Activated CD8-positive, alpha-beta memory T cell treated with anti-CD3 and anti-CD28 coated beads for 36 hours (primary cell): ENCODE measurements around the gene SRSF3. TPM values are rescaled to one million over a fixed set of nuclear protein-coding genes. Genes with fewer than 3 reads are reported as not detected.
"Not testable (repeated sequence)": the region's sequence is repeated elsewhere in the genome, so short reads cannot be mapped to it uniquely, and the experiment has no call there.

Experiments used
- CTCF ChIA-PET: fragments of 350-600 bp; sonication (Branson Sonifier 250); formaldehyde crosslinking; loops from one replicate; lab custom pipeline; 2021; ENCODE audit warnings: antibody characterized with exemption; lab: Charles Lee
- POLR2A ChIA-PET: fragments of 350-600 bp; sonication (Branson Sonifier 250); formaldehyde crosslinking; loops from one replicate; lab custom pipeline; 2021; ENCODE audit warnings: antibody characterized with exemption; lab: Charles Lee
- total RNA-seq, 2 experiments: library from RNA; stranded (reverse); gene quantifications; one replicate each; pipeline ENCODE4 v1.2.3, GENCODE V29; 2021

The SRSF3 gene
- total RNA-seq, 2 experiments from 2014 or later = 546 to 553 TPM

DNA sequence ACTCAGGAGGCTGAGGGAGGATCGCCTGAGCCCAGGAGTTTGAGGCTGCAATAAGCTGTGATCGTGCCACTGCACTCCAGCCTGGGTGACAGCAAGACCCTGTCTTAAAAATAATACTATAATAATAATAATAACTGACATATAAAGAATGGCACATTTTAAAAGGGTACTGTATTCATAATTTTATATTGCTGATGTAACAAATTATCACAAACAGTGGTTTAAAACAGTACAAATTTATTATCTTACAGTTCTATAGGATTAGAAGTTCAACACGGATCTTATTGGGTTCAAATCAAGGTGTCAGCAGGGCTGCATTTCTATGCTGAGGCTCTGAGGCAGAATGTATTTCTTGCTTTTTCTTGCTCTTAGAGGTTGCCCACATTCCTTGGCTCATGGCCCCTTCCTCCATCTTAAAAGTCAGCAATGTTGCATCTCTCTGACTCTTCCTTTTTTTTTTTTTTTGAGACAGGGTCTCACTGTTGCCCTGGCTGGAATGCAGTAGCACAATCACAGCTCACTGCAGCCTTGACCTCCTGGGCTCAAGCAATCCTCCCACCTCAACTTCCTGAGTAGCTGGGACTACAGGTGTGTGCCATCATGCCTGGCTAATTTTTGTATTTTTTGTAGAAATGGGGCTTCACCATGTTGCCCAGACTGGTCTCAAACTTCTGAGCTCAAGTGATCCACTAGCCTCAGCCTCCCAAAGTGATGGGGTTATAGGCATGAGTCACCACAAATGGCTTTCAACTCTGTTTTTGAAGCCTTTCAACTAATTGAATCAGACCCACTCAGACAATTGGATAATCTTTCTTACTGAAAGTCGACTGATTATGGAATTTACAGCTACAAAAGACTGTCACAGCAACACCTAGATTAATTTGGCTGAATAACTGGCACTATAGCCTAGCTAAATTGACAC lies 22.8 kb upstream of the SRSF3 start:
- CTCF ChIA-PET = interaction anchor here (0.8 kb wide), 1 partner anchor 19 kb away, joined by 5 read pairs; no protein-coding TSS in a partner anchor

DNA sequence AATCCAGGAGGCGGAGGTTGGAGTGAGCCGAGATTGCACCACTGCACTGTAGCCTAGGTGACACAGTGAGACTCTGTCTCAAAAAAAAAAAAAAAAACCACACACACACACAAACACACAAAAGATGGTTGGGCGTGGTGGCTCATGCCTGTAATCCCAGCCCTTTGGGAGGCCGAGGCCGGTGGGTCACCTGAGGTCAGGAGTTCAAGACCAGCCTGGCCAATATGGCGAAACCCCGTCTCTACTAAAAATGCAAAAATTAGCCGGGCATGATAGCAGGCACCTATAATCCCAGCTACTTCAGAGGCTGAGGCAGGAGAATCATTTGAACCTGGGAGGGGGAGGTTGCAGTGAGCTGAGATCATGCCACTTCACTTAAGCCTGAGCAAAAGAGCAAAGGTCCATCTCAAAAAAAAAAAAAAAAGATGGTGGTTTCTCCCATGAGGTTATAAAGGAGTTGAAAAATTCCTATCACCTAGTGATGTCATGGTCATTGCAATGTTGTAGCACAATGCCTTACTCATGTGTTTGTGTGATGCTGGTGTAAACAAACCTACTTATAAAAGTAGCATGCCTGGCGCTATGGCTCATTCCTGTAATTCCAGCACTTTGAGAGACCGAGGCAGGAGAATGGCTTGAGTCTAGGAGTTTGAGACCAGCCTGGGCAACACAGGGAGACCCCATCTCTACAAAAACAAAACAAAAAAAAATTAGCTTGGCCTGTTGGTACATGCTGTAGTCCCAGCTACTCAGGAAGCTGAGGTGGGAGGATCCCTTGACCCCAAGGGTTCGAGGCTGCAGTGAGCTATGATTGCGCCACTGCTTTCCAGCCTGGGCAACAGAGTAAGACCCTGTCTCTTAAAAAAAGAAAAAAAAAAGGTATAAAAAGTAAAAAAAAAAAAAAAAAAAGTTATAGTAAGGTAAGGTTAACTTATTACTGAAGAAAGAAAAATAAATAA lies 21.5 kb upstream of the SRSF3 start:
- POLR2A ChIA-PET = interaction anchor here (0.7 kb wide), 1 partner anchor 9 kb away, joined by 4 read pairs; no protein-coding TSS in a partner anchor
- CTCF ChIA-PET = interaction anchor here (0.6 to 0.8 kb wide), 2 partner anchors 20 to 313 kb away, joined by 4 to 5 read pairs; partner anchors contain the start of gene C6orf89

More for the DNA sequence above, 22.8 kb upstream of the SRSF3 start:
- POLR2A ChIA-PET = no interaction called here

DNA sequence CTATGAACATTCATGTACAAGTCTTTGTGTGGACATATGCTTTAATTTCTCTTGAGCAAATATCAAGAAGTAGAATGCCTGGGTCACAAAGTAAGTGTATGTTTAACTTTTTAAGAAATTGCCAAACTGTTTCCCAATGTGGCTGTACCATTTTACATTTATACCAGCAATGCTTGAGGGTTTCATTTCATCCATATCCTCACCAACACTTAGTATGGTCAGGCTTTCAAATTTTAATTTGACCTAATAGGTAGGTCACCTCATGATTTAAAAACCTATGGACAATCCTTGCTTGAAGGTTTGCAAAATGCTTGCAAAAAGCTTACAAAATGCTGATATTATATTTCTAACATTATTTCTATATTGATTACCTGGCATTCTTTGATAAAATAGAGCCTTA lies 19.5 kb upstream of the SRSF3 start:
- ChIA-PET POLR2A (no interaction called here), CTCF (interaction anchor here (0.6 kb wide), 1 partner anchor 120 kb away, joined by 3 read pairs; no protein-coding TSS in a partner anchor)

DNA sequence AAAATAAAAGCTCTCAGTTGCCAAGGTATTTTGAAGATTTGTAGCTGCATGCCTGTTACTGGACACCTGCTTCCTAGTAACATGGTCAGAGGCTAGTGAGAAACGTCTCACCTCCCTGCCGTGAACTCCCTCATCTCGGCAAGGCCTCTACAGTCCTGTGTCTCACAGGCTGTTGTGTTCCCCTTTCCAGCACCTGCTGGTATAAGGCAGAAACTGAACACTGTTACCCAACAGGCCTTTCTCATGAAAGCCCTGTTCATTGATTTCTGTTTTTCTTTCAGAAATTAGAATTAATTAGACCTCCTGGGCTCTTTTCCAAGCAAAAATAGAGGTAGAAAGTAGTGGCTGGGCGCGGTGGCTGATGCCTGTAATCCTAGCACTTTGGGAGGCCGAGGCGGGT lies 17.6 kb upstream of the SRSF3 start:
- CTCF ChIA-PET = no interaction called here

DNA sequence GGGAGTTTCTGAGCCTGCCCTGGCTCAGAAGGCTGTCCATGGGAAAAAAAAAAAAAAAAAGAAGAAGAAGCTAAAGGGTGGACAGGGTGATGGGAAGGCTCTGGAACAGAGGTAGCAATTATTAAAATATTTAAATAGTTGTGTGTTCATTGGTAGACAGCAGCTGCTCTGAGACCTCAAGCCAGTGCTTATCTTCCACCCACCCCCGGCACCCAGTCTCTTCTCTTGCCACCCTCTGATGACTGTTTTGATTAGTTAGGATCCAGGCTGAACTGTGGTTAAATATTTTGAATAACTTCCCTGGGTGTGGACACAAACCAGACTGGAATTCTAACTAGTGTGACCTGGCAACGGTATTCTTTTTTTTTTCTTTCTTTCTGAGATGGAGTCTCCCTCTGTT lies 16.9 kb upstream of the SRSF3 start:
- CTCF ChIA-PET = no interaction called here
- POLR2A ChIA-PET = no interaction called here

More for the DNA sequence above, 17.6 kb upstream of the SRSF3 start:
- POLR2A ChIA-PET = no interaction called here

DNA sequence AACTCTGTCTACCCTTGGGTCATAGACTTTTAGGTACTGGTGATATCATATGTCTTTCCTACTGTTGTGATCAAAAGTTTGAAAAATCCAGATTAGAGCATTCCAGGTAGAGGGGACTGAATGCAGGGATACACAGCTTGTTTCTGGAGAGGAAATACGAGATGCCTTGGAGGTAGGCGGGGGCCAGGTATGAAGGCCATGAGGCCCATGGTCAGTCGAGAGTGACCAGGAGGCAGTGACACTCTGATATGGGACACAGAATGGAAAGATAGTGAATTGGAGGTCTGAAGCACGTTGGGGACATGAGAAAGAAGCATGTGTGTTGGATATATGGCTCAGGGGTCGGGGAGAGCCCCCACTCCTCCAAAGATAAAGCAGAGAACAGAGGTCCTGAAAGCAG lies 16.1 kb upstream of the SRSF3 start:
- POLR2A ChIA-PET = no interaction called here
- CTCF ChIA-PET = no interaction called here

DNA sequence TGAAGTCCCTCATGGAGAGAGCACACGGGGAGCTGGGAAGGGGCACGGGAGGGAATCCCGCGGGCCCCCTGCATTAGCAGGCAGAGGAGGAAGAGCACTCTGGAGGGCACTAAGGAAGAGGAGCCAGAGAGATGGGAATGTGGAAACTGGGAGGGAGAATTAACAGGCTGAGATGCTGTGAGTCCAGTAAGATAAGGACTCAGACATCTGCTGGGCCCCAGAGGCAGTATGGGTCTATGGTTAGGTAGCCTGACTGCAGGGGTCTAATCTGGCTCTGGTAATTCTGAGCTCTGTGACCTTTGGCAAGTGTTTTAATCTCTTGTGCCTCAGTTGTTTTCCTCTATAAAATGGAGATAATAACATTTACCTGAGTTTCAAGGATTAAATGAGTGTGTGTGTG lies 15.7 kb upstream of the SRSF3 start:
- ChIA-PET CTCF (no interaction called here), POLR2A (no interaction called here)

DNA sequence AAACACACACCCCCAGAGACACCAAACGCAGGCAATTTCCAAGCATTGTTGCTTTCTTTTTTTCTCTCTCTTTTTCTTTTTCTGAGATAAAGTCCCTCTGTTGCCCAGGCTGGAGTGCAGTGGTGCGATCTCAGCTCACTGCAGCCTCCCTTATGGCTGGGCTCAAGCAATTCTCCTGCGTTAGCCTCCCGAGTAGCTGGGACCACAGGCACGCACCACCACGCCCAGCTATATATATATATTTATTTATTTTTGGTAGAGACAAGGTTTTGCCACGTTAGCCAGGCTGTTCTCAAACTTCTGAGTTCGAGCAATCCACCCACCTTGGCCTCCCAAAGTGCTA lies 14.0 kb upstream of the SRSF3 start:
- ChIA-PET CTCF (interaction anchor here (0.7 kb wide), 1 partner anchor 118 kb away, joined by 3 read pairs; no protein-coding TSS in a partner anchor), POLR2A (interaction anchor here (0.6 to 0.7 kb wide), 2 partner anchors 119 to 180 kb away, joined by 4 read pairs; no protein-coding TSS in a partner anchor)

DNA sequence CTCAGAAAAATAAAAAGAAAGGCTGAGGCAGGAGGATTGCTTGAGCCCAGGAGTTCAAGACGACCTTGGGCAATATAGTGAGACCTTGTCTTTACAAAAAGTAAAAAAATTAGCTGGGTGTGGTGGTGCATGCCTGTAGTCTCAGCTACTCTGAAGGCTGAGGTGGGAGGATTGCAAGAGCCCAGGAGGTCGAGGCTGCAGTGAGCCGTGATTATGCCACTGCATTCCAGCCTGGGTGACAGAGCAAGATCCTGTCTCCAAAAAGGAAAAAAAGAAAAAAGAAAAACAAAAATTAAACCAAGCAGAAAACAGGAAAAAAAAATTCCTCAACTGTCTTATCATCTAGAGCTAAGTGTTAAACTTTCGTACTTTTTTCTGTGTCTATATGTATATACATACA lies 12.4 kb upstream of the SRSF3 start:
- POLR2A ChIA-PET = interaction anchor here (0.5 kb wide), 1 partner anchor 9 kb away, joined by 4 read pairs; no protein-coding TSS in a partner anchor
- CTCF ChIA-PET = no interaction called here

DNA sequence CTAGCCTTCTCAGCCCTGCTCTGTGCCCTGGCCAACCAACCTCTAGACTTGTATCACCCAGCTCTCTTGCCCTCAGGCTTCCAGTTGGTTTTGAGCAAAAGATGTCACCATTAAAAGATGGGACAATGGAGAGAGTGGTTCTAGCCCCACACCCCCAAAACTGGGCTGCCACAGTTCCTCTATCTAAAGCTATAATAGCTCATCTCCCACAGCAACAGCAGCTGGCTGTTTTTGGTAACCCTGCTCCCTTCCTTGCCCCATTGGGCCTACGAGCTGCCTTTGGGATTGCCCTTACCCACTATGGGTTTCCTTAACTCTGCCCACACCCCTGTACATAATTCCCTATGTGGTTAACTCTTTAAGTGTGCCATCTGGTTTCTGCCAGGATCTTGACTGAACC lies 7.6 kb upstream of the SRSF3 start:
- CTCF ChIA-PET = no interaction called here
- POLR2A ChIA-PET = interaction anchor here (0.6 kb wide), 1 partner anchor 173 kb away, joined by 3 read pairs; no protein-coding TSS in a partner anchor

DNA sequence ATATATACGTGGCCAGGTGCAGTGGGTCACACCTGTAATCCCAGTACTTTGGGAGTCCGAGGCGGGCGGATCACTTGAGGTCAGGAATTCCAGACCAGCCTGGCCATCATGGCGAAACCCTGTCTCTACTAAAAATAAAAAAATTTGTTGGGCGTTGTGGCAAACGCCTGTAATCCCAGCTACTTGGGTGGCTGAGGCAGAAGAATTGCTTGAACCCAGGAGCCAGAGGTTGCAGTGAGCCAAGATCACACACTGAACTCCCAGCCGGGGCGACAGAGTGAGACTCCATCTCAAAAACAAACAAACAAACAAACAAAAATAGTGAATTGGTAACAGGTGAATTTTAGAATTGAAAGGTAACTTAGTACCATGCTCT lies 5.1 kb upstream of the SRSF3 start:
- CTCF ChIA-PET, POLR2A ChIA-PET: not testable (repeated sequence)

DNA sequence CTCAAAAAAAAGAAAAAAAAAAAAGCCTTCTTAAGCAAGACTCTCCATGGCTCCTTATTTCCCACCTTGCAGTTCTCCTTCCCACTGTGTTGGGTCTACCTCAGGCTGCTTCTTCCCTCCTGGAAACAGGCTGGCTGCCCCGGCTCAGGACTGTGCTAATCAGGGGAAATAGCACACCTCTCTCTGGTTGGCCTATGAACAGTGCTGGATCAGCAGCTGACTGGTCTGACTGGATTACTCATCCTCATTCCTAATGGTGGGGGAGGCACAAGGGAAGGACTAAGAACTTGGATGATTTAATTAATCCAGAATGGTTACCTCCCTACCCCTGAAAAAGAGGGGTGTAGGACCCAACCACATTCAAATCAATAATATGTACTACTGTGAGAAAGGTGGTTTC lies 3.9 kb upstream of the SRSF3 start:
- ChIA-PET CTCF (no interaction called here), POLR2A (no interaction called here)

DNA sequence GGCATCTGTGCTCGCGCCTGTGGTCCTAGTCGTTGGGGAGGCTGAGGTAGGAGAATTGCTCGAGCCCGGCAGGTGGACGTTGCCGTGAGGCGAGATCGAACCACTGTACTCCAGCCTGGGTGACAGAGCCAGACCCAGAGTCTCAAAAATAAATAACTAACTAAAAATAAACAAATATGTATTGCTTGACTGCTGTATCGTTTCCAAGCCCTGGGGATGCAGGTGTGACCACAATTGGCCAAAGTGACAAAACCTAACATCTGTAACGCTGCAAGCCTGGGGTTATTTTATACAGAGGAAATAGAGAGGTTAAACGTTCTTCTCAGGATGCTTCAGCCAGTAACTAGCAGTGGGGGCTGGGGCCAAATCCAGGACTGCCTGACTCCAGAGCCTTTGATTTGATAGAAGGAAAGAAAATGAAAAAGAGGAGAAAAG lies 1.9 kb upstream of the SRSF3 start:
- ChIA-PET CTCF (no interaction called here), POLR2A (interaction anchor here (0.7 kb wide), 1 partner anchor 23 kb away, joined by 6 read pairs; no protein-coding TSS in a partner anchor)

DNA sequence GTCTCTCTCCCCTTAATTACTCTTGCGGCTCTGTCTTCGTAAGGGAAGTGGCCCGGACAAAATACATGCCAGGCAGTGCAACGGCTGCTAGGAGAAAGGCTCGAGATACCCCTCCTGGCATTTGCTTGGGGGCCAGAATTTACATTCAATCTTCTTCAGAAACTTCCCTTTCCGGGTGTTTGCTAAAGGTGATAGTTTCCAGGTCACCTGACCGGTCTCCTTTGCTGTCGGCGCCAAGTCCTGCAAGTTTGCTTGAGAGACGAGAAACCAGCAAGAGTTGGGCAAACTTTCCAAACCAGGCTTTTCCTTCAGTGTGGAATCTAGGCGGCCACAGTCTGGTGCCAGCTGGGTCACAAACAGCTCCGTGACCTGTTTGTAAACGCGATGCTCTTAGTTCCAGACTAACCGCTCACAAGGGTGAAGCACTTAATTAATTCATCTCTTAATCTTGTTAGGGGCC lies 563 bp upstream of the SRSF3 start:
- ChIA-PET POLR2A (interaction anchor here (0.6 to 1.9 kb wide), 9 partner anchors 9 to 927 kb away, joined by 3 to 9 read pairs (median 3); no protein-coding TSS in a partner anchor), CTCF (interaction anchor here (0.6 to 1.0 kb wide), 3 partner anchors 22 to 87 kb away, joined by 3 read pairs; no protein-coding TSS in a partner anchor)

DNA sequence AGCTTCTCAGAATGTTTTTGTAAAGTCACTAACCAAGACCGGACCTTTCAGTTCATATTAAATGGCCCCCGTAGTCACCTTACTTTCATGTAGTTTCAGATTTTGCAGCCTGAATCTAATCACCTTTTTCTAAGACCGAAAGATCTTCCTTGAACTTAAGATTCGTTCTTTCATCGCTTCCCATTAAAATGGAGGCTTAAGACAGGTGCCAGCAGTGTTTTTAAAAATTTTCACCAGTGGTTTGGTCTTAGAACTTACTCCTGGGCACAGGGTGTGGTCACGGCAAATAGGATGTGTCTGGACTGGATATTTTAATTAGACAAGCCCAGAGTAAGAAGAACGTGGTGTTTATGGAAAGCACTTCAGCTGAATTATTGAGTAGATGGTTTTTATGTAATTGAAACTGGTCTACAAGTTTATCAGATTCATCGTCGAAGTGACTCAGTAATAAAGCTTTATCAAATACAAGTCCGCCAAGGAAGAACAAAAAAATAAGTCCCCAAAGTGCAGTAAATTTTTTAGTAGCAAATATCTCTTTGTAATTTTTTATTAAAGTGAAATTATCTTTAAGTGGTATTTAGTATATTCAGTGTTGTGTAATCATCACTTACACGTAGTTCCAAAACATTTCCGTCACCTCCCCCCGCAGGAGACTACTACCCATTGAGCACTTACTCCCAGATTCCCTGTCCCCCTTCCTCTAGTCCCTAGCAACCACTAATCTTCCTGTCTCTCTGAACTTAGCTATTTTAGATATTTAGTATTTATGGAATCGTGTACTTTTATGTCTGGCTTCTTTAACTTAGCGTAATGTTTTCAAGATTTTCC lies 868 bp downstream of the SRSF3 start:
- CTCF ChIA-PET = interaction anchor here (1.1 kb wide), 1 partner anchor 50 kb away, joined by 3 read pairs; no protein-coding TSS in a partner anchor
- POLR2A ChIA-PET = interaction anchor here (0.6 to 1.9 kb wide), 6 partner anchors 11 to 862 kb away, joined by 3 to 6 read pairs (median 6); no protein-coding TSS in a partner anchor

DNA sequence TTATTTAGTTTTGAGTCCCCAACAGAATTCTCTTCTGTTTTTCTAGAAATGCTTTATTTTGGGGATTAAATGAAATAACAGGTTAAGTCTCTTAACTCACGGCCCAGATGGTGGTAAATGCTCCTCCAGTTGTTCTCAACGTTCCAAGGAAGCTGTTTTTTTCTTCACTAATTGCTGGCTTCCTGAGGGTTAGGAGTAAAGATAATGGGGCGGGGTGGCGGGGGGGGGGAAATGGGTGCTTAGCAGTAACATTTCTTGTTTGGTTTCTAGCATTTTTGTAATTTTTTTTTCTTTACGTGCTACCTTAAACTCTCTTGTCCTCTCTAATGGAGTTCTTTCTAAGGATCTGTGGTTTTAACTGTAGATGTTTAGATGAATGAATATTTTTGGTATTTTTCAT lies 2.2 kb downstream of the SRSF3 start:
- ChIA-PET POLR2A (interaction anchor here (0.6 to 1.0 kb wide), 10 partner anchors 10 to 1182 kb away, joined by 3 to 13 read pairs (median 4); partner anchors contain the start of gene CDKN1A), CTCF (interaction anchor here (0.9 kb wide), 1 partner anchor 11 kb away, joined by 5 read pairs; no protein-coding TSS in a partner anchor)

DNA sequence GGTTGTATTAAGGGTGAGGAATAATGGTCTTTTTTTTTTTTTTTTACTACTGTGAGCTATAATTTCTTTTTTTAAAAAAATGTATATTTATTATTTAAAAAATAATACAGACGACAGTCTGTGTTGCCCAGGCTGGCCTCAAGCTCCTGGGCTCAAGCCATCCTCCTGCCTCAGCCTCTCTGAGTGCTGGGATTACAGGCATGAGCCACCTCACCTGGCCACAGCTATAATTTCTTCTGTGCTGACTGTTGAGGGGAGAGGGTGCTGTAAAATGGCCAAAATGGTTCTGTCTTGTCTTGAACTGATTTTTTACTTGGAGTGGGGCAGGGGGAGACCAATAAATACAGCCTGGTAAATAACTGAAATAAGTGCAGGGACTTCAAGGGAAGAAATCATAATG lies 3.6 kb downstream of the SRSF3 start:
- ChIA-PET CTCF (interaction anchor here (0.7 to 3.2 kb wide), 5 partner anchors 11 to 161 kb away, joined by 3 to 10 read pairs (median 3); no protein-coding TSS in a partner anchor), POLR2A (interaction anchor here (0.5 to 1.6 kb wide), 7 partner anchors 9 to 276 kb away, joined by 3 to 14 read pairs (median 4); no protein-coding TSS in a partner anchor)
